HG03175 (cell line): ENCODE measurements around the gene NHSL1.
"Not testable (repeated sequence)": the region's sequence is repeated elsewhere in the genome, so short reads cannot be mapped to it uniquely, and the experiment has no call there.

Experiments
- ATAC-seq: cut with Tn5 transposase; IDR thresholded peaks from one replicate; pipeline ENCODE4 v1.9.1; 2021; ENCODE audit warnings: mild to moderate bottlenecking, moderate library complexity; ENCODE audit not compliant: unreplicated experiment

Gene NHSL1

GRCh38 chr6:138430361-138431145 lies 68.7 kb downstream of the NHSL1 start:
- no peak for ATAC-seq

- ATAC-seq, result no peak
Measured at GRCh38 chr6:138429761-138430160, 69.5 kb downstream of the NHSL1 start.

- no peak for ATAC-seq
Measured at GRCh38 chr6:138428944-138429598, 70.2 kb downstream of the NHSL1 start.

- ATAC-seq, result no peak
Measured at GRCh38 chr6:138427701-138428100, 71.6 kb downstream of the NHSL1 start.

GRCh38 chr6:138426500-138427123 lies 72.7 kb downstream of the NHSL1 start:
- ATAC-seq, result no peak

GRCh38 chr6:138425256-138425655 lies 74.0 kb downstream of the NHSL1 start:
- ATAC-seq, result not testable (repeated sequence)

GRCh38 chr6:138424004-138424904 lies 75.0 kb downstream of the NHSL1 start:
- no peak for ATAC-seq

GRCh38 chr6:138422861-138423260 lies 76.4 kb downstream of the NHSL1 start:
- no peak for ATAC-seq

- ATAC-seq, result no peak
Measured at GRCh38 chr6:138421608-138422007, 77.7 kb downstream of the NHSL1 start.

- no peak for ATAC-seq
Measured at GRCh38 chr6:138421089-138421488, 78.2 kb downstream of the NHSL1 start.

GRCh38 chr6:138420356-138420755 lies 78.9 kb downstream of the NHSL1 start:
- ATAC-seq, result no peak

- ATAC-seq, result no peak
Measured at GRCh38 chr6:138419766-138420165, 79.5 kb downstream of the NHSL1 start.

- no peak for ATAC-seq
Measured at GRCh38 chr6:138418118-138418742, 81.1 kb downstream of the NHSL1 start.

GRCh38 chr6:138417493-138418117 lies 81.7 kb downstream of the NHSL1 start:
- ATAC-seq, result no peak

GRCh38 chr6:138416206-138416605 lies 83.1 kb downstream of the NHSL1 start:
- ATAC-seq, result no peak

- ATAC-seq, result no peak
Measured at GRCh38 chr6:138415125-138415524, 84.2 kb downstream of the NHSL1 start.

- no peak for ATAC-seq
Measured at GRCh38 chr6:138410972-138411880, 88.1 kb downstream of the NHSL1 start.

- ATAC-seq, result no peak
Measured at GRCh38 chr6:138410048-138410735, 89.1 kb downstream of the NHSL1 start.
